Adipocyte (in vitro differentiated cells): ENCODE measurements around the gene F7.

Experiments used
- DNase-seq: peaks from one replicate; pipeline ENCODE4 v3.0.0-alpha.2; 2015; ENCODE audit warnings: low read depth
- H3K27me3 ChIP-seq: replicated peaks from 2 replicates; pipeline ENCODE4 v1.7.0; 2013; ENCODE audit warnings: mild to moderate bottlenecking, low read length, moderate library complexity; ENCODE audit not compliant: control insufficient read depth, insufficient read depth
- H3K36me3 ChIP-seq: 2 replicates; pipeline ENCODE4 v1.7.0; 2013; ENCODE audit warnings: low read length, mild to moderate bottlenecking, moderate library complexity; ENCODE audit not compliant: control insufficient read depth, insufficient read depth, severe bottlenecking
- H3K4me1 ChIP-seq: 2 replicates; pipeline ENCODE4 v1.7.0; 2013; ENCODE audit warnings: mild to moderate bottlenecking, low read length, moderate library complexity; ENCODE audit not compliant: control insufficient read depth, insufficient read depth
- H3K4me3 ChIP-seq: 2 replicates; pipeline ENCODE4 v1.7.0; 2013; ENCODE audit warnings: mild to moderate bottlenecking, low read length, moderate library complexity
- H3K9ac ChIP-seq: 2 replicates; pipeline ENCODE4 v1.7.0; 2013; ENCODE audit warnings: mild to moderate bottlenecking, low read length, moderate library complexity
- H3K9me3 ChIP-seq: 2 replicates; pipeline ENCODE4 v1.7.0; 2013; ENCODE audit warnings: mild to moderate bottlenecking, low read length, moderate library complexity; ENCODE audit not compliant: control insufficient read depth

The F7 gene

DNA sequence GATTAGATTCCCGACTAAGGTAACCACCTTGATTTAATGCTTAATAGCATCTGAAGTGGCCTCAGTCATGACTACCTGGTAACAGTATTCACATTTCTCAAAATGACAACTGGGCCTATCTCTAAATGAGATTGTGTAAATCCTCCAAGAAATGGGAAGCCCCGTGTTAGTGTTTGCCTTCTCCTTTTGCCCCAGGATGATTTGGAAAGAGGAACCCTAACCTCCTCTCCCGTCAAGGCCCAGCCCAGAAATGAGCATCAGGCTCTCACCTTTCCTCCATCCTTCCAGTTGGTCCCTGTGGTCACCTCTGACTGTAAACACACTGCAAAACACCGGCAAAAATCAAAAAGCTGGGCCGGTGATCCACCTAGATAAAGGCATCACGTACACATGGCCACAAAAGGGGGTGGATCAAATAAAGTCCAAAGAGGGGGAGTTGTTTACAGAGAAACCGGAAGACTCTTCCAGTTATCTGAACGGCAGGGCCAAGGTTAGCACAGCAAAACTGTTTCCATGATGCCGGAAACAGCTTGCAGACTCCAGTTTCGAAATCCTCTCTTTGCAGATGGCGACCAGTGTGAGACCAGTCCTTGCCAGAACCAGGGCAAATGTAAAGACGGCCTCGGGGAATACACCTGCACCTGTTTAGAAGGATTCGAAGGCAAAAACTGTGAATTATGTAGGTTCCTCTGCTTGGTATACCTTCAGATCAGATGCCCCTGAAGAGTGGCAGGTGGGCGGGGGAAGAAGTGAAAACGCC is 33.4 kb downstream of the F7 start:
- peaks cover 4% of the 10 kb centered on the region for H3K4me1 ChIP-seq
- no peak overlapping the region for H3K4me3 ChIP-seq
- no peaks in the 10 kb centered on the region for H3K27me3 ChIP-seq
- no peaks in the 10 kb centered on the region for H3K9me3 ChIP-seq
- no peak for DNase-seq
- no peak overlapping the region for H3K9ac ChIP-seq
- H3K36me3 ChIP-seq = no peaks in the 10 kb centered on the region

DNA sequence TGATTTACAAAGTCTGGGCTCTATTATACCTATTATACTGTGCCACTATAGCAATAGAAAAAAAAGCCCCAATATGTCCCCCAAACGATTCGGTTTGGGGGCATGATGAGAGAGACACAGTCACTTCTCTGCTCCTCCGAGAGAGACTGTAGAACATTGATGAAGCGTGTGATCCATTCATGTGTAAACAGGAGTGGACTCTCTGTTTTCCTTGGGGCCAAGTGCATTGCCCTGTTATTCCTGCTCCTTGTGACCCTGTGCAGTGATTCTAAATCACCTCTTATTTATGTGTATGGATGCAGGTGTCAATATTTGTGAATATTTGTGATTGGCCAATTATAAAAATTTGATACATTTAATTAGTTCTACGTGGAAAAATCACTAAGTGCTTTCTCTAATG is 34.0 kb downstream of the F7 start:
- Histone ChIP-seq H3K9me3 (no peaks in the 10 kb centered on the region), H3K27me3 (no peaks in the 10 kb centered on the region), H3K9ac (no peak overlapping the region), H3K4me3 (no peak overlapping the region), H3K4me1 (peaks cover 4% of the 10 kb centered on the region), H3K36me3 (no peaks in the 10 kb centered on the region)
- DNase-seq = no peak

DNA sequence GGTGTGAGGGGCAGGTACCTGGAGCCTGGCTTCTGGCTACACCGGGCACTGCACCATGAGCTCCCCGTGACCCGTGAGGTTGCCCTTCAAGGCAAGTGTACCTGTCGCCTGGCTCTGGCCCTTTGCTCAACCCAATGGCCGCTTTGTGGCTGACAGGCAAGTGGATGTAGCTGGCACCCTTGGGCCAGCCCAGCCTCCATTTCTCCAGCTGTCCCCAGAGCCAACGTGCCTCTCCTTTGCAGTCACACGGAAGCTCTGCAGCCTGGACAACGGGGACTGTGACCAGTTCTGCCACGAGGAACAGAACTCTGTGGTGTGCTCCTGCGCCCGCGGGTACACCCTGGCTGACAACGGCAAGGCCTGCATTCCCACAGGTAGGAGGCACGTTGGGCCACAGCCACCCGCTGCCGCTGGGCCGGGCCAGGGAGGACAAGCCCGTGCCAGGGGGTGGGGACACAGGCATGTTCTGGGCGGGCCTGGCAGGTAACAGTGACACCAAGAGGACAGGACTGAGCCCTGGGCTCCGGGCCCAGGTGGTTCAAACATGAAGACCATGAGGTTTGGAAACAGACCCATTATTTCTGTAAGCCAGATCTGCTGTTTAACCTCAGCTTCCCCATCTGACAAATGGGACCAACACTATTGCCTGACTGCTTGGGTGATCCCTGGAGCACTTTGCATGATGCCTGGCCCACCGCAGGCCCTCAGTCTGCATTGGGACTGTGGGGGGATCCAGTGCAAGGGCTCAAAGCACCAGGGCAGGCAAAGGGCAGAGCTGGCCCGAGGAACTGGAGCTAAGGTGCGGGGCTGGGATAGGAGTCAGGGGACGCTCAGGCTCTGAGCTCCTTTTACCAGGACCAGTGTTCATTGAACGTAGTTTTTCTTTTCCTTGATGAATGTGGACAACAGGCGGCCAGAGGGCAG is 35.3 kb downstream of the F7 start:
- Histone ChIP-seq H3K27me3 (no peaks in the 10 kb centered on the region), H3K36me3 (no peaks in the 10 kb centered on the region), H3K9ac (no peak overlapping the region), H3K4me1 (peaks cover 4% of the 10 kb centered on the region), H3K9me3 (no peaks in the 10 kb centered on the region), H3K4me3 (no peak overlapping the region)
- no peak for DNase-seq

DNA sequence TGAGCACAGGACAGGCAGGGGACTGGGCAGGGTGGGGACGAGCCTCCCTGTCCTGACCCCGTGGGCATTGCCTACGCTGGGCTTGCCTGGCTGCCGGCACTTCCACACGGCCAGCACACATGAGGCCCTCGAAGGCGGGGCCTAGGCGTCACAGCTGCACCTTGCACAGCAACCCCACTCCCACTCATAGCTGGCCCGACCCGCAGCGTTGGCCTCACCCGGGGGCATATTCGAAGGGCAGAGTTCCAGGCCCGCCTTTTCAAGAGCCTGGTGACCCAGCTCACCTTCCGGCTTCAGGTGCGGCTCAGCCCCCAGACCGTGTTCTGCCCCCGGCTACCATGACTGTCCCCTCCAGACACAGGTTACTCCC is 36.0 kb downstream of the F7 start:
- Histone ChIP-seq H3K27me3 (no peaks in the 10 kb centered on the region), H3K36me3 (no peaks in the 10 kb centered on the region), H3K4me3 (no peak overlapping the region), H3K9ac (no peak overlapping the region), H3K9me3 (no peaks in the 10 kb centered on the region), H3K4me1 (peaks cover 4% of the 10 kb centered on the region)
- DNase-seq = no peak

DNA sequence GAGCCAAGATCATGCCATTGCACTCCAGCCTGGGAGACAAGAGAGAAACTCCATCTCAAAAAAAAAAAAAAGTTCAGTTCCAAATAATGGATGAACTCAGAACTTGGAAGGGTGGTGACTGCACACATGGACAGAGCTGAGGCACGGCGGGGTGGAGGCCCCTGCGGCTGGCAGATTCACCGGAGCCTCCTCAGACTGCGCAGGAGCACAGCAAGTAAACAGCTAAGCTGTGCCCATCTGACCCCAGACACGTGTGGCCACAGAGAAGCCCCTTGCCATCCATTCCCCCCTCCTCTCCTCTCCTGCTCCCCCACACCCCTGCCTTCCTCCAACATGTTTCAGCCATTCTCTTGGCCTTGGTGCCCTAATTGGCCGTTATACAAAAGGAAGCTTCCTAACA is 37.3 kb downstream of the F7 start:
- Histone ChIP-seq H3K27me3 (no peaks in the 10 kb centered on the region), H3K9ac (no peak overlapping the region), H3K36me3 (no peaks in the 10 kb centered on the region), H3K4me1 (peaks cover 4% of the 10 kb centered on the region), H3K4me3 (no peak overlapping the region), H3K9me3 (no peaks in the 10 kb centered on the region)
- DNase-seq = no peak

DNA sequence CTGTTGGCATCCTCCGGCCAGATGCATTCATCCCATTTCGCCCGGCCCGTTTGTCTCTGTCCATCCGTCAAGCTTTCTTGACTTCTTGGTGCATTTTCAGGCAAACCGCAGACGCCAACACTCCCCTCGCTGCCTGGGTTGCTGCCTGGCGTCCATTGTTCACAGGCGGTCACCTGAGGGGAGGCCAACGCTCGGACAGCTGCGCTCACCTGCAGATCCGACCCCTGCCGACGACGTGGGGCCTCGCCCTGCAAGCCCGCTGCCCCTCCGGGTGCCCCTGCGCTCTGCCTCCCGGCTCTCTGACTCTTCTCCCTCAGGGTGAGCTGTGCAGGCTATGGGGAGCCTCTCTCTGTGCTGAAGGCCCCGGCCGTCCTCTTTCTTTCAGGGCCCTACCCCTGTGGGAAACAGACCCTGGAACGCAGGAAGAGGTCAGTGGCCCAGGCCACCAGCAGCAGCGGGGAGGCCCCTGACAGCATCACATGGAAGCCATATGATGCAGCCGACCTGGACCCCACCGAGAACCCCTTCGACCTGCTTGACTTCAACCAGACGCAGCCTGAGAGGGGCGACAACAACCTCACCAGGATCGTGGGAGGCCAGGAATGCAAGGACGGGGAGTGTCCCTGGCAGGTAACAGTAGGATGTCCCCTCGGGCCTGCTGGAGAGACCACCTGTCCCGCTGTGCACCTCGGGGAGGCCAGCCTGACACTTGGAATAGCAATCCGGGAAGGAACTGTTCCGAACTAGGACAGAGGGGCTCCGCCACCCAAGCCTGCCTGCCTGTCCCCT is 38.1 kb downstream of the F7 start:
- Histone ChIP-seq H3K9ac (no peak overlapping the region), H3K4me3 (no peak overlapping the region), H3K27me3 (no peaks in the 10 kb centered on the region), H3K4me1 (peaks cover 4% of the 10 kb centered on the region), H3K36me3 (no peaks in the 10 kb centered on the region), H3K9me3 (no peaks in the 10 kb centered on the region)
- no peak for DNase-seq

DNA sequence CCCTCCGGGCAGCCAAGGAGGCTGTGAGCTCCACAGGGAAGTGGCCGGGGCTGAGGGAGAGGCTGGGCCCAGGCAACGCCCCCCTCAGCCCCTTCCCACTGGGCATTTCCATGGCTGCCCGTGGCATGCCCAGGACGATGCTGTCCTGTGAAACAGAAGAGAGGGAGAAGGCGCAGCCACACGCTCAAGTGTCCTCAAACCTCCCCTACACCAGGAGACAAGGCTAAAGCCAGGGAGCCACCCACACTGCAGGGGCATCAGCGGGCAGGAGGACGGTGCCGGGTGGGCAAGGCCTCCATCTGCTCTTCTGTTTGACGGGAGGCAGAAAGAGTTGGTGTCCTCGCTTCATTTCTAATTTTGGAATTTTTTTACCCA is 38.7 kb downstream of the F7 start:
- no peak for DNase-seq
- no peaks in the 10 kb centered on the region for H3K36me3 ChIP-seq
- no peak overlapping the region for H3K4me3 ChIP-seq
- H3K4me1 ChIP-seq = peaks cover 4% of the 10 kb centered on the region
- H3K9me3 ChIP-seq = no peaks in the 10 kb centered on the region
- H3K9ac ChIP-seq = no peak overlapping the region
- H3K27me3 ChIP-seq = no peaks in the 10 kb centered on the region

DNA sequence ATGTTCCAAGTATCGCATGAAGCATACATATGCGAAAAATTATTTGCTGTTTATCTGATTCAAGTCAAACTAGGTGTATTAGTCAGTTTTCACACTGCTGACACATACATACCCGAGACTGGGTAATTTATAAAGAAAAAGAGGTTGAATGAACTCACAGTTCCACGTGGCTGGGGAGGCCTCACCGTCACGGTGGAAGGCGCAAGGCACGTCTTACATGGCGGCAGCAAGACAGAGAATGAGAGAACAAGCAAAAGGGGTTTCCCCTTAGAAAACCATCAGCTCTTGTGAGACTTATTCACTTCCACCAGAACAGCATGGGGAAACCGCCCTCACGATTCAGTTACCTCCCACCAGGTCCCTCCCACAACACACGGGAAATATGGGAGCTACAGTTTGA is 39.9 kb downstream of the F7 start:
- Histone ChIP-seq H3K36me3 (no peaks in the 10 kb centered on the region), H3K9me3 (no peaks in the 10 kb centered on the region), H3K4me3 (no peak overlapping the region), H3K4me1 (peaks cover 4% of the 10 kb centered on the region), H3K9ac (no peak overlapping the region), H3K27me3 (no peaks in the 10 kb centered on the region)
- DNase-seq = no peak

DNA sequence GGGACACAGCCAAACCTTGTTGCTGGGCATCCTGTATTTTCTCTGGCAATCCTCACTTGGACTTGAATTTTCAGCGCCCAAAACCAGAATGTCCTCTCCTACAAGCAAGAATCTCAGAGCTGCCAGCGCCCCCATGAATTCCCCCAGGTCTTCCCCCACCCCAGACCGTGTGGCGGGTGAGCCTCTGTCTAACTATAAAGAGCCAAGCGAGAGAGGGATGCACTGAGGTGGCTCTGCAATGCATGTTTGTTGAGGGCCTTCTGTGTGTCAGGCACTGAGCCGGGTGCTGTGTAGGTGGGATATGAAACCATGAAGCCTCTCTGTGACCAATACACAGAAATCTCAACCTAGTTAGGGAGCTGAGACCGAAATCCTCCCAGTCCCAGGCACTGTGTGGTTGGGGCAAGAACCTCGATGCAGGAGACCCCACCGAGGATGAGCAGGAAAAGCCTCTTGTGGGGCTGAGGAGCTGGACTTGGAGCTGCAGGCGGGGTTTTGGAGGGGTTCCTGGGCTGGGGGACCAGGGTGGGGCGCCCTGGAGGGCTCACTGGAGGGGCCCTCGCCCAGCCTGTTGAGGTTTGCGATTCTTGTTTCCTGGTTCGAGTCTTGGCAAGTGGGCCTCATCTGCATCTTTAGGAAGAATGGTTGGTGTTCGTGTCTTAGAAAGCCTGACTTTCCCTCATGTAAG is 40.5 kb downstream of the F7 start:
- DNase-seq = no peak
- Histone ChIP-seq H3K36me3 (no peaks in the 10 kb centered on the region), H3K9ac (no peak overlapping the region), H3K9me3 (no peaks in the 10 kb centered on the region), H3K4me1 (peaks cover 4% of the 10 kb centered on the region), H3K4me3 (no peak overlapping the region), H3K27me3 (no peaks in the 10 kb centered on the region)

DNA sequence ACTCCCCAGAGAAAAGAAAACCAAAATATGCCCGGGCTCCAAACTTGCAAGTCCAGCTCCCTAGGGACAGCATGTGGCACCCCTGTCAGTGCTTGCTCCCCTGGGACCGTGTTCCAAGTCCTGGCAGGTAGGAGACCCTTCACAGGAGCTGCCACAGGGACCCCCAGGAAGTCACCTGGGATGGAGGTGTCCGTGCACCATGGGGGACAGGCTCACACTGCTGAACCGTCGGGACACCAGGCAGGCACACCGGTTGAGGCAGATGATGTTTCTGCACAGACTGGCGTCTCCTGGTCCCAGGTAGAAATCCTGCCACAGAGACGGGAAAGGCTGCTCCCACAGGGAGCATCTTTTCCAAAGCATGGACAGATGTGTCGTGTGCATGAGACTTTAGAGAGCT is 41.2 kb downstream of the F7 start:
- H3K9me3 ChIP-seq = no peaks in the 10 kb centered on the region
- no peaks in the 10 kb centered on the region for H3K36me3 ChIP-seq
- peaks cover 4% of the 10 kb centered on the region for H3K4me1 ChIP-seq
- no peaks in the 10 kb centered on the region for H3K27me3 ChIP-seq
- H3K9ac ChIP-seq = no peak overlapping the region
- DNase-seq = no peak
- no peak overlapping the region for H3K4me3 ChIP-seq

DNA sequence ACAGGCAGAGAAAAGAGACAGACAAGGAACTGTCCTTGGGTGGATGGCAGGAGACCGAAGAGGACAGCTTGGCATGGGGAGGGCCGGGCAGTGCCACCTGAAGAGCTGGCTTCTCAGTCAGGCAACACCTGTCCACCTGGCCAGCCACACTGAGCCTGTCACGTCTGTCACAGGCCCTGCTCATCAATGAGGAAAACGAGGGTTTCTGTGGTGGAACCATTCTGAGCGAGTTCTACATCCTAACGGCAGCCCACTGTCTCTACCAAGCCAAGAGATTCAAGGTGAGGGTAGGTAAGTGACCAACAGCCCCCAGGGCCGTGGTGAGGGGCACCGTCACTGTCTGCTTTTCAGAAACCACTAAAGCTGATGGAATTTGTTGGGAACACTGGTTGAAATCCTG is 41.6 kb downstream of the F7 start:
- no peak overlapping the region for H3K4me3 ChIP-seq
- H3K27me3 ChIP-seq = no peaks in the 10 kb centered on the region
- H3K9me3 ChIP-seq = no peaks in the 10 kb centered on the region
- no peaks in the 10 kb centered on the region for H3K36me3 ChIP-seq
- H3K4me1 ChIP-seq = peaks cover 8% of the 10 kb centered on the region
- no peak for DNase-seq
- no peak overlapping the region for H3K9ac ChIP-seq
